OCI-LY3 (cell line): ENCODE data around the gene KIF3C.
"Not testable (repeated sequence)": the region's sequence is repeated elsewhere in the genome, so short reads cannot be mapped to it uniquely, and the experiment has no call there.

Experiments
- H2AFZ ChIP-seq: fragments of 200-600, 300-600 bp; shearing (Covaris generic); 2 replicates; pipeline ENCODE4 v1.6.0; 2014; ENCODE audit warnings: antibody characterized with exemption, low read depth, low read length
- H3K27ac ChIP-seq: fragments of 200-600, 300-600 bp; sonication (generic); 2 replicates; pipeline ENCODE4 v1.5.1; 2014; ENCODE audit warnings: mild to moderate bottlenecking, low read length, moderate library complexity, mixed read lengths
- H3K27me3 ChIP-seq: fragments of 200-600, 300-600 bp; sonication (generic); 2 replicates; pipeline ENCODE4 v1.6.1; 2014; ENCODE audit warnings: low read depth, low read length, mixed read lengths
- H3K36me3 ChIP-seq: fragments of 200-600, 300-600 bp; sonication (generic); replicated peaks from 2 replicates; pipeline ENCODE3; 2014; ENCODE audit warnings: low read depth, low read length, mixed read lengths
- H3K4me1 ChIP-seq: fragments of 300-600, 200-600 bp; sonication (generic); 2 replicates; pipeline ENCODE4 v1.6.1; 2014; ENCODE audit warnings: low read length, mixed read lengths
- H3K4me2 ChIP-seq: fragments of 200-600, 300-600 bp; sonication (generic); 2 replicates; pipeline ENCODE4 v1.6.1; 2014; ENCODE audit warnings: low read length, mixed read lengths
- H3K4me3 ChIP-seq: fragments of 300-600, 200-600 bp; sonication (generic); 2 replicates; pipeline ENCODE4 v1.5.1; 2014; ENCODE audit warnings: antibody characterized with exemption, mild to moderate bottlenecking, low read length, moderate library complexity
- H3K79me2 ChIP-seq: fragments of 300-600, 200-600 bp; shearing (Covaris generic); 2 replicates; pipeline ENCODE4 v1.6.1; 2014; ENCODE audit warnings: mild to moderate bottlenecking, low read length, mixed read lengths
- H3K9ac ChIP-seq: fragments of 300-600, 200-600 bp; shearing (Covaris generic); 2 replicates; pipeline ENCODE4 v1.6.0; 2014; ENCODE audit warnings: mild to moderate bottlenecking, low read length, moderate library complexity
- H3K9me3 ChIP-seq: fragments of 200-600, 300-600 bp; shearing (Covaris generic); 2 replicates; pipeline ENCODE4 v1.6.1; 2014; ENCODE audit warnings: low read length, mixed read lengths; ENCODE audit not compliant: insufficient read depth
- H4K20me1 ChIP-seq: fragments of 200-600, 300-600 bp; sonication (generic); 2 replicates; pipeline ENCODE4 v1.6.1; 2016; ENCODE audit warnings: low read length, mixed read lengths; ENCODE audit not compliant: insufficient read depth
- EZH2phosphoT487 ChIP-seq: fragments of 200-600 bp; shearing (Covaris generic); IDR thresholded peaks from 2 replicates; pipeline ENCODE4 v1.6.1; 2018; ENCODE audit warnings: antibody characterized with exemption, mixed run types, low read depth
- TF ChIP-seq, protein P1 (sequence below): fragments of 200-600, 300-600 bp; sonication (generic); IDR thresholded peaks from 2 replicates; pipeline ENCODE4 v1.5.1; 2014; ENCODE audit warnings: antibody characterized with exemption, low read length, low read depth

The KIF3C gene

DNA sequence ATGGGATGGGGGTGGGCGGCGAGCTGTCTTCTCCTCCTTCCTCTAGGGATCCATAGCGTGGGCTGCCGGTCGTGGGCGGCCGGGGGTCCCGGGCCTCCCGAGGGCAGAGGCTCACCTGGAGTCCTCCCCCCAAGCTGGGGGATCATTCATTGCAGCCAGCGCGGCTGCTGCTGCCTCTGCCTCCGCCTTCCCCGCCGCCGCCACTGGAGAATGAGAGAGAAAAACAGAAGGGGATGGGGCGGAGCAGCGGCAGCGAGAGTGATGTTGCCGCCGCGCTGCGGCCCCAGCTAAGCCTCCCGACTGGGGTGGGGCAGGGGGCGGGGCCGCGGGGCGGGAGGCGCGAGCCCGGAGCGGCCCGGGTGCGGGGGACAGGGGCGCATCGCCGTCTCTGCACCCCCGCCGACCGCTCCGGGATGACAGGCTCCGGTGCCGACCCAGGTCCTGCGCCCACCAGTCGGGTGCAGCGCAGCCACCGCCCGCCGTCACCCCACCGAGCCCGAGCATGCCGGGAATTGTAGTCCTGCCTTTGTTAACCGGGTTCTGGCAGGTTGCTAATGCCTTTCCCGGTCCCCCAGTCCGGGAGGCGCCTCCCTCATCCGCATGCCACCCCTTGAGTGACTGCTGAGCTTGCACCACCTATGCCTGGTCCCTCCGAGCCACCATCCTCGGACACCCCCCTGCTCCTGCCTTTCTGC lies at the start of gene KIF3C:
KIF3C (minus strand) TSS at position 225 of the 695 bp plus-strand sequence. CDS start 580 bp downstream, outside the sequence.
- Histone ChIP-seq H3K9ac (peak within 1 kb of the TSS; percentile 64), H3K9me3 (no peaks in the 10 kb centered on the region), H3K4me2 (peak within 1 kb of the TSS; percentile 83), H2AFZ (peak within 1 kb of the TSS; percentile 85), H3K36me3 (no peaks in the 10 kb centered on the region), H3K4me3 (peak within 1 kb of the TSS; percentile 88), H3K4me1 (no peaks in the 10 kb centered on the region), H3K27ac (no peak within 1 kb of the TSS), H3K79me2 (no peaks in the 10 kb centered on the region), H4K20me1 (no peaks in the 10 kb centered on the region), H3K27me3 (no peaks in the 10 kb centered on the region)
- no peak for TF ChIP-seq EZH2phosphoT487
- TF ChIP-seq, protein P1, sequence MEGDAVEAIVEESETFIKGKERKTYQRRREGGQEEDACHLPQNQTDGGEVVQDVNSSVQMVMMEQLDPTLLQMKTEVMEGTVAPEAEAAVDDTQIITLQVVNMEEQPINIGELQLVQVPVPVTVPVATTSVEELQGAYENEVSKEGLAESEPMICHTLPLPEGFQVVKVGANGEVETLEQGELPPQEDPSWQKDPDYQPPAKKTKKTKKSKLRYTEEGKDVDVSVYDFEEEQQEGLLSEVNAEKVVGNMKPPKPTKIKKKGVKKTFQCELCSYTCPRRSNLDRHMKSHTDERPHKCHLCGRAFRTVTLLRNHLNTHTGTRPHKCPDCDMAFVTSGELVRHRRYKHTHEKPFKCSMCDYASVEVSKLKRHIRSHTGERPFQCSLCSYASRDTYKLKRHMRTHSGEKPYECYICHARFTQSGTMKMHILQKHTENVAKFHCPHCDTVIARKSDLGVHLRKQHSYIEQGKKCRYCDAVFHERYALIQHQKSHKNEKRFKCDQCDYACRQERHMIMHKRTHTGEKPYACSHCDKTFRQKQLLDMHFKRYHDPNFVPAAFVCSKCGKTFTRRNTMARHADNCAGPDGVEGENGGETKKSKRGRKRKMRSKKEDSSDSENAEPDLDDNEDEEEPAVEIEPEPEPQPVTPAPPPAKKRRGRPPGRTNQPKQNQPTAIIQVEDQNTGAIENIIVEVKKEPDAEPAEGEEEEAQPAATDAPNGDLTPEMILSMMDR, result no peak

DNA sequence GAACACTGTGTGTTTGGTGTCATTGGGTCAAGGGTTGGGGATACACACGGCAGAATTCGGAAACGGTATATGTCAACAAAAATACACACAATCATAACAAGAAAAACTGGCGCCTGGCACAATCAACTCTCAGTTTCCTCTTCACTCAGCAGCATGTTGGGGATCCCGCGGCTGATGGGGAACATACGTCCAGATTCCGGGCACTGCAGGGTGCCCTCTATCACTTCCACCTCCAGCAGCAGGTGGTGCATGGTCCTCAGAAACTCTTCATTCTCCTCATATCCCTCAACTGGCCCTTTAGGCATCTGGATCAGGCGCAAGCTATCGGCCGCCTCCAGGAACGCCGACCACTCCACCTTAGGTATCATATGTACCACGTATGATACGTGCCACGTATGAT lies 45.8 kb upstream of the KIF3C start:
- not testable (repeated sequence) for H3K27me3 ChIP-seq, H3K4me1 ChIP-seq, H3K4me2 ChIP-seq, H3K36me3 ChIP-seq, H3K27ac ChIP-seq, H3K4me3 ChIP-seq, H4K20me1 ChIP-seq, H2AFZ ChIP-seq, H3K79me2 ChIP-seq, H3K9me3 ChIP-seq, H3K9ac ChIP-seq

DNA sequence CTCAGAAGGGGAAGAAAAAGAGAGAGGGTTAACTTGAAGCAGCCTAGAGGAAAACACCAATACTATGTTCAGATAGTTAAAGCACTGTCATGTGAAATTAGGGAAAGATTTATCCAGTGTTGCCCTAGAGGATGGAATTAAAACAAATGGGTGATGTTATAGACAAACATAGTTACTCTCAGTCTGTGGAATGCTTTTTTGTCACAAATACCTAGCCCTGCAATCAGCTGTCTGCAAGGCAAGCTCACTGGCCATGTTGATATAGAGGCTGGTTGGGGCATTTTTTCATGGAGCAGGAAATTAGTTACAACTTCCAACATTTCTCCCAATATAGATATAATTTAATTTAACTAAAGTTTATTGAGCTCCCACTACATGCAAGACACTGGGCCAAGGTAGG lies 43.2 kb upstream of the KIF3C start:
- no peak overlapping the region for H3K9ac ChIP-seq
- no peaks in the 10 kb centered on the region for H3K36me3 ChIP-seq
- H3K4me1 ChIP-seq, result peaks cover 3% of the 10 kb centered on the region
- H3K27me3 ChIP-seq, result no peaks in the 10 kb centered on the region
- H3K79me2 ChIP-seq, result no peaks in the 10 kb centered on the region
- no peak for TF ChIP-seq EZH2phosphoT487
- TF ChIP-seq, protein P1, result no peak
- H3K9me3 ChIP-seq, result no peaks in the 10 kb centered on the region
- no peak overlapping the region for H3K27ac ChIP-seq
- H2AFZ ChIP-seq, result no peak overlapping the region
- H4K20me1 ChIP-seq, result no peaks in the 10 kb centered on the region
- H3K4me2 ChIP-seq, result no peak overlapping the region
- H3K4me3 ChIP-seq, result no peak overlapping the region

DNA sequence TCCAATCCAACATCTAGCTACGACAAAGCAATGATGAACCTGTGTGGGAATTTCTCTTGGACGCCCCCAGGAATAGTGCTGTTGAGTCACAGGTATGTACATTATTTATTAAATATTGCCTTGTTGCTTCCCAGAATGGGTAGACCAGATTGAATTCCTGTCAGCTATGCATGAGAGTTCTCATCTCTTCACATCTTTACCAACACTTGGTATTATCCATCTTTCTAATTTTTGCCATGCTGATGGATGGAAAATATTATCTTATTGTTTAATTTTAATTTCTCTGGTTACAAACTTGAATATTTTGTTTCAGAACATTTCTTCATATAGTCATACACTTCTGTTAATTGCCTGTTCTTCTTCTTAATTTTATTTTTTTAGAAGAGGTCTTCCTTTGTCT lies 42.0 kb upstream of the KIF3C start:
- TF ChIP-seq, protein P1, result no peak
- no peak for TF ChIP-seq EZH2phosphoT487
- no peaks in the 10 kb centered on the region for H4K20me1 ChIP-seq
- no peak overlapping the region for H2AFZ ChIP-seq
- H3K27ac ChIP-seq, result no peak overlapping the region
- H3K9me3 ChIP-seq, result no peaks in the 10 kb centered on the region
- H3K4me3 ChIP-seq, result no peak overlapping the region
- no peaks in the 10 kb centered on the region for H3K36me3 ChIP-seq
- H3K27me3 ChIP-seq, result no peaks in the 10 kb centered on the region
- no peak overlapping the region for H3K4me2 ChIP-seq
- H3K79me2 ChIP-seq, result no peaks in the 10 kb centered on the region
- H3K9ac ChIP-seq, result no peak overlapping the region
- H3K4me1 ChIP-seq, result peaks cover 8% of the 10 kb centered on the region
